AG04449 (cell line): ENCODE measurements around the gene ARHGAP8.
A peak's percentile ranks its signal among the peaks of the same experiment; 100 is the strongest.

ENCODE experiments used
- CTCF ChIA-PET: fragments of 350-600 bp; formaldehyde crosslinking; extraction: SDS; loops from one replicate; lab custom pipeline; 2021; ENCODE audit warnings: antibody characterized with exemption; lab: Yijun Ruan, JAX
- POLR2A ChIA-PET: fragments of 400-600, 350-600 bp; formaldehyde crosslinking; extraction: SDS; loops from one replicate; lab custom pipeline; 2020; ENCODE audit warnings: antibody characterized with exemption, inconsistent platforms; lab: Yijun Ruan, JAX
- DNase-seq: peaks from one replicate; pipeline ENCODE4 v3.0.0-alpha.2; 2010; ENCODE audit warnings: low read depth, low spot score
- H3K4me3 ChIP-seq: 2 replicates; pipeline ENCODE4 v1.5.1; 2011; ENCODE audit warnings: low read depth, mild to moderate bottlenecking, control low read depth, low read length
- TF ChIP-seq, protein P1 (sequence below): IDR thresholded peaks from one replicate; pipeline ENCODE4 v1.5.1; 2011; ENCODE audit warnings: mild to moderate bottlenecking, moderate library complexity, low read length, control low read depth, inconsistent platforms; ENCODE audit not compliant: insufficient read depth; ENCODE audit errors: missing control alignments

Gene ARHGAP8

DNA sequence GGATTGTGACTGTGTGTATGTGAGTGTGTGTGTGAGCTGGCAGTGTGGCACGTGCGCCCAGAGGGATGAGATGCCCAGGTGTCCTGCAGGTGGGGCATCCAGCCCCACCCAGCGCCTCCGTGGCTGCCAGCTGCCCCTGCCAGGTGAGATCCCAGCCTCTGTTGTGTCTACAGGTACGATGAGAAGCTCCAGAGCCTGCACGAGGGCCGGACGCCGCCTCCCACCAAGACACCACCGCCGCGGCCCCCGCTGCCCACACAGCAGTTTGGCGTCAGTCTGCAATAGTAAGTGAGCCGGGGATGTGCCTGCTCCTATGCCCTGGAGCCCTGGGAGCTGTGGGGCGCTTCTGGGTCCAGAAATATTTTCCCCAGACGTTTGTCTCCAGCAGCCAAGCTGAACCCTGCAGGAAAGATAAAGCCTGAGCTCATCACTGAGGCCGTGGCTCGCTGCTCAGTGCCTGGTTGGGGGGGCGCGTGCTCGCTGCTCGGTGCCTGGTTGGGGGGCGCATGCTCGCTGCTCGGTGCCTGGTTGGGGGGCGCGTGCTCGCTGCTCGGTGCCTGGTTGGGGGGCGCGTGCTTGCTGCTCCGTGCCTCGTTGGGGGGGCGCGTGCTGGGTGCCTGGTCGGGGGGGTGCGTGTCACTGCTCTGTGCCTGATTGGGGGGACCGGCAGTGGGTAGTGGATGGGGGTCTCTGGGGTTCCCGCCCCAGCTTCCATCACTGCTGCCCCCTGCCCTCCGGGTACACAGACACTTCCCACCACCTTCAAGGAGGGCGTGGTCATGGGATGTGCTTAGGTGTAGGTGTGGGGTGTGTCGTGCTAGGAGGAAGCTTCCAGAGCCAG is 73.2 kb downstream of the ARHGAP8 start:
- DNase-seq, result no peak
- TF ChIP-seq, protein P1, sequence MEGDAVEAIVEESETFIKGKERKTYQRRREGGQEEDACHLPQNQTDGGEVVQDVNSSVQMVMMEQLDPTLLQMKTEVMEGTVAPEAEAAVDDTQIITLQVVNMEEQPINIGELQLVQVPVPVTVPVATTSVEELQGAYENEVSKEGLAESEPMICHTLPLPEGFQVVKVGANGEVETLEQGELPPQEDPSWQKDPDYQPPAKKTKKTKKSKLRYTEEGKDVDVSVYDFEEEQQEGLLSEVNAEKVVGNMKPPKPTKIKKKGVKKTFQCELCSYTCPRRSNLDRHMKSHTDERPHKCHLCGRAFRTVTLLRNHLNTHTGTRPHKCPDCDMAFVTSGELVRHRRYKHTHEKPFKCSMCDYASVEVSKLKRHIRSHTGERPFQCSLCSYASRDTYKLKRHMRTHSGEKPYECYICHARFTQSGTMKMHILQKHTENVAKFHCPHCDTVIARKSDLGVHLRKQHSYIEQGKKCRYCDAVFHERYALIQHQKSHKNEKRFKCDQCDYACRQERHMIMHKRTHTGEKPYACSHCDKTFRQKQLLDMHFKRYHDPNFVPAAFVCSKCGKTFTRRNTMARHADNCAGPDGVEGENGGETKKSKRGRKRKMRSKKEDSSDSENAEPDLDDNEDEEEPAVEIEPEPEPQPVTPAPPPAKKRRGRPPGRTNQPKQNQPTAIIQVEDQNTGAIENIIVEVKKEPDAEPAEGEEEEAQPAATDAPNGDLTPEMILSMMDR, result no peak
- POLR2A ChIA-PET, result no interaction called here
- H3K4me3 ChIP-seq, result no peak overlapping the region
- CTCF ChIA-PET, result interaction anchor here (0.7 to 2.3 kb wide), 4 partner anchors 9 to 271 kb away, joined by 3 to 6 read pairs (median 4); no protein-coding TSS in a partner anchor

DNA sequence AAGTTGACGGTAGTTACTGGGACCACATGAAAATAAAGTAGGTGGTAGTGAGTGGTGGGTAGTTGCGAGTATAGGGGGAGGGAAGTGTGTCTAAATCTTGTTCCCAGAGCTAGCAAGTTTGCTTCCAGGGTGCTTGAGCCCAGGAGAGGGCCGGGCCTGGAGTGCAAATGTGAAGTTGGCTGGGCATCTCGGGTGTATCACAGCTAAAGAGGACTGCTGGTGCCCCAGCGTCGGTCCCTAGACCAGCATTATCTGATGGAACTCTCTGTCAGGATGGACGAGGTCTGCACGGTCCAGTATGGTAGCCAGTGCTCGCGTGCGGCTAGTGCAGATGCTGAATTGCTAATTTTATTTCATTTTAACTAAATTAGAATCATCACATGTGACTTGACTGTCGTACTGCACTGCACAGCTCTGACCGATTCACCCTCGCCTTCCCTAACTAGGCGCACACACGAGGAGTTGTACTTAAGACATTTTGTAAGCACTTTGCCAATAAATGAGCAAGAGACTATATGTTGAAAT is 75.4 kb downstream of the ARHGAP8 start:
- TF ChIP-seq, protein P1, result no peak
- ChIA-PET CTCF (interaction anchor here (1.1 to 2.3 kb wide), 2 partner anchors 9 to 269 kb away, joined by 5 to 6 read pairs; no protein-coding TSS in a partner anchor), POLR2A (no interaction called here)

DNA sequence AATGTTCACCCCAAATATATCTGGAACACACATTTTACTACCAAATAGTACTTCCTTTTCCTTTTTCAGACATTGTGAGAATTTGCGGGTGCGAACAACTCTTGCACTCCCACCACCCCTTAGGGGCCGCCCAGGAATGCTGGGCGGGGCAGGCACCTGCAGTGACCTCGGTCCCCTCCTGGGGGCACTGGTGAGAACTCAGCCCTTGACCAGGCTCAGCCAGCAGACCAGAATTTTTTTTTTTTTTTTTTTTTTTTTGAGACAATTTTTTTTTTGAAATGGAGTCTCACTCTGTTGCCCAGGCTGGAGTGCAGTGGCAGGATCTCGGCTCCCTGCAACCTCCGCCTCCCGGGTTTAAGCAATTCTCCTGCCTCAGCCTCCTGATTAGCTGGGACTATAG is 75.8 kb downstream of the ARHGAP8 start:
- H3K4me3 ChIP-seq, result no peak overlapping the region
- TF ChIP-seq, protein P1, result peak; percentile 33
- ChIA-PET CTCF (interaction anchor here (0.6 to 2.3 kb wide), 5 partner anchors 9 to 268 kb away, joined by 3 to 6 read pairs (median 4); no protein-coding TSS in a partner anchor), POLR2A (no interaction called here)
- no peak for DNase-seq

More for the DNA sequence above, 75.4 kb downstream of the ARHGAP8 start:
- DNase-seq, result no peak
- no peak overlapping the region for H3K4me3 ChIP-seq

DNA sequence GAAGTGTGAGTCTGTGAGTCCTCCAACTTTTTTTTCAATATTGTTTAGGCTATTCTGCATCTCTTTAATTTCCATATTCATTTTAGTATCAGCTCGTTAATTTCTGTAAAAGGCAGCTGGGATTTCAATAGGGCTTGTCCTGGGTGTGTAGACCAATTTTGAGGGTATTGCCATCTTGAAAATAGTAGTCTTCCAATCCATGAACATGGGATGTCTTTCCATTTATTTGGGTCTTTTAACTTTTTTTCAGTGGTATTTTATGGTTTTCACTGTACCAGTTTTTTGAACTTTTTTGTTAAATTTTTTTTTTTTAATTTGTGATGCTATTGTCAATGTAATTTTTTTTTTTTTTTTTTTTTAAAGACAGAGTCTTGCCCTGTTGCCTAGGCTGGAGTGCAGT is 79.5 kb downstream of the ARHGAP8 start:
- CTCF ChIA-PET, result interaction anchor here (0.7 kb wide), 1 partner anchor 11 kb away, joined by 4 read pairs; no protein-coding TSS in a partner anchor
- POLR2A ChIA-PET, result no interaction called here
- TF ChIP-seq, protein P1, result no peak
- DNase-seq, result no peak
- no peak overlapping the region for H3K4me3 ChIP-seq

DNA sequence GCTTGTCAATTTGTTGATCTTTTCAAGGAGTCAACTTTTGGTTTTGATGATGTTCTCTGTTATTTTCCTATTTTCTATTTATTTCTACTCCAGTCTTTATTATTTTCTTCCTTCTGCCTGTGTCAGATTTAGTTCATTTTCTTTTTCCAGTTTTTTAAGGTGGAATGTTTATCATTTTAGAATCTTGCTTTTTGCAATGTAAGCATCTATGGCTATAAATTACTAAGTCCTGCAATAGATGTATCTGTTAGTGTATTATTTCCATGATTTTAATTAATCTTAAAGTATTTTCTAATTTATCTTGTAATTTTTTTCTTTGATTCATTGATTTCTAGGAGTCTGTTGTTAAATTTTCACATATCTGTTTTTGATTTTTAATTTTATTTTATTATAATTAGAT is 81.7 kb downstream of the ARHGAP8 start:
- no peak overlapping the region for H3K4me3 ChIP-seq
- DNase-seq, result no peak
- POLR2A ChIA-PET, result no interaction called here
- CTCF ChIA-PET, result no interaction called here
- TF ChIP-seq, protein P1, result no peak

DNA sequence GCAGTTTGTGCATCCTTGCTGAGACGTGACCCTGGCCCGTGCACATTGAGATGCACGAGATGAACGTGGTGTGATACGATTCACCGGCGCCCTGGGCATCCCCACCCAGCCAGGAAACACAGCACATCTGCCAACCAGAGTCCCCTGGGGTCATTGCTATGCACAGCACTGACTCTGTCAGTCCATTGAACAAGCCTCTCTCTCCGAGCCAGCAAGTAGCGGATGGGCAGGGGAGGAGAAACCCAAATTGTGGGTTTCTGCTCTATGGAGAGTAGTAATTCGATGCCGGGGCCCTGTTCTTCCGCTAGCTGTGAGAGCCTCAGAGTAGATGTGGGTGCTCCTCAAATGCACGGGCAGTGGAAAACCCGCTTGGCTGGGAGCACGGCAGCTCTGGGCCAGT is 85.1 kb downstream of the ARHGAP8 start:
- ChIA-PET CTCF (interaction anchor here (0.6 to 1.3 kb wide), 2 partner anchors 11 to 16 kb away, joined by 3 to 4 read pairs; no protein-coding TSS in a partner anchor), POLR2A (no interaction called here)
- DNase-seq, result no peak
- TF ChIP-seq, protein P1, result no peak
- H3K4me3 ChIP-seq, result no peak overlapping the region
